ENCODE results near the gene DDX23. TPM values are rescaled to one million over a fixed set of nuclear protein-coding genes. Genes with fewer than 3 reads are reported as not detected.

Gene DDX23
- total and polyA plus RNA-seq, 2 of the 4 experiments (the other 2 are of a cell fraction), result 61.8 to 81.9 TPM

DNA sequence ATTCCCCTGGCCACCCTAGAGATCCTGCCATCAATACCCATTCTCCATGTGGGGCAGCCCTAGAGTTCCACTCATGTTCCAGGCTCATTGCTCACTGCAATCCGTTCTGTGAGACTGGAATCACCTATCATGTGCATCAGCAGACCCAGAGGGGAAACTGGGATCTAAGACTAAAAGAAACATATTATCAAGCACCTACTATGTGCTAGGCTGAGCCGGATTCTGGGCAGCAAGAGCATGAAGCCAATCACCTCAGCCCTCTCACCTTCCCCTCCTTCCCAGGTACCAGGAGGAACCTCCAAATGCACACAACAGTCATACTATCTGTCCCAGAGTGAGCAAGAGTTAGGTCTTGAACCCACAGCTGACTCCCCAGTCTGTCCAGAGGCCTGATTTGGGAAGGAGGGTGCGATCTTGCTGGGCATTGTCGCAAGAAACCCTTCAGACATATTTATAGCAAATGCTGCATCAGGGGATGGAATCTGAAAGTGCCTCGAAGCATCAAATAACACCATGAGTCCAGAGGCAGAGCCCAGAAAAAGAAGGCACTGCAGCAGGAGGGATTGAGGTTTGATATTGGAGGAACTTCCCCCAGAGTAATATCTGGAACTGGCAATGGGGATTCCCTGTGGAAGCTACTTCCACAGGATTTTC is 40.4 kb downstream of the DDX23 start:
- no peaks in the 10 kb centered on the region for H3K9me3 ChIP-seq (ENCODE audit: control insufficient read depth, insufficient read depth, low read length)
- peak overlapping the region; percentile 97 for H3K18ac ChIP-seq (ENCODE audit: low read depth, low read length)
- dilution Hi-C loops (cut with HindIII; ENCODE audit: low sequenced_read_pairs, unreplicated experiment) (no loop called here), in situ Hi-C loops (cut with MboI; ENCODE audit: low sequenced_read_pairs) (no loop called here), intact Hi-C loops (cut with micrococcal nuclease) (loop anchor here (1.0 to 5.0 kb wide), 4 partner anchors 15 to 614 kb away; partner anchors contain the start of gene ADCY6)
- peak overlapping the region; percentile 95 for H4K91ac ChIP-seq (ENCODE audit: insufficient read depth, low read depth, low read length)
- H2BK5ac ChIP-seq (ENCODE audit: low read depth, low read length, poor library complexity, severe bottlenecking), result peak overlapping the region; percentile 99
- H3K27ac ChIP-seq (ENCODE audit: insufficient read depth, low read length), result peak overlapping the region; percentile 95
- TF ChIP-seq MAFK (IDR thresholded peaks at IDR 0.05; ENCODE audit: low read depth, low read length), result no peak
- peak; percentile 7 for TF ChIP-seq RCOR1 (IDR thresholded peaks at IDR 0.05; ENCODE audit: insufficient replicate concordance, low read length)
- H3K4me1 ChIP-seq (ENCODE audit: control insufficient read depth, insufficient read depth, low read length), result peaks cover 30% of the 10 kb centered on the region
- no peaks in the 10 kb centered on the region for H4K20me1 ChIP-seq (ENCODE audit: insufficient read depth, low read length)
- peak overlapping the region; percentile 95 for H2BK15ac ChIP-seq (ENCODE audit: low read depth, low read length)
- H2AK9ac ChIP-seq (replicated peaks; ENCODE audit: low read depth, low read length, poor library complexity), result peak overlapping the region; percentile 93
- H2BK120ac ChIP-seq (ENCODE audit: low read depth, low read length), result peak overlapping the region; percentile 98
- BruUV-seq (replicated peaks), result no TSS peak
- peak overlapping the region; percentile 66 for H3K9ac ChIP-seq (ENCODE audit: low read depth, low read length)
- WGBS, 2 experiments (ENCODE audit: extremely low coverage in 2 of 2, insufficient read length in 1 of 2), result 0% methylated on average over 1 of the region's 5 CpGs; no CpG with 5 or more reads in 1 of the 2 experiments
- H3K27me3 ChIP-seq (ENCODE audit: control insufficient read depth, insufficient read depth, low read length), result no peaks in the 10 kb centered on the region
- H3K4me2 ChIP-seq (ENCODE audit: low read depth, low read length), result peak overlapping the region; percentile 42
- peak overlapping the region; percentile 99 for H3K4ac ChIP-seq (ENCODE audit: low read depth, low read length)
- peak overlapping the region; percentile 81 for H4K5ac ChIP-seq (ENCODE audit: low read depth, low read length)
- H3K4me3 ChIP-seq (ENCODE audit: insufficient read depth, low read depth, low read length), result no peak overlapping the region
- peak overlapping the region; percentile 86 for H2AFZ ChIP-seq (replicated peaks; ENCODE audit: low read length, poor library complexity)
- peak overlapping the region; percentile 83 for H3K56ac ChIP-seq (ENCODE audit: extremely low read depth, insufficient read depth, low read length)
- H3K23ac ChIP-seq (ENCODE audit: low read depth, low read length), result peak overlapping the region; percentile 97
- peak overlapping the region; percentile 99 for H2BK20ac ChIP-seq (ENCODE audit: low read depth, low read length)
- H4K8ac ChIP-seq (ENCODE audit: low read depth in 2 of 2, low read length in 2 of 2), result peak overlapping the region; percentile 74 to 95
- H2AK5ac ChIP-seq (ENCODE audit: low read depth, low read length), result peak overlapping the region; percentile 98
- H3K9me1 ChIP-seq (ENCODE audit: insufficient read depth, low read length), result peaks cover 37% of the 10 kb centered on the region
- no peak for ATAC-seq (ENCODE audit: low read depth)
- peak overlapping the region; percentile 98 for H3K14ac ChIP-seq (replicated peaks; ENCODE audit: low read depth, low read length)
- H3K36me3 ChIP-seq (ENCODE audit: control insufficient read depth, insufficient read depth, low read length), result no peaks in the 10 kb centered on the region
- ChIA-PET POLR2A (ENCODE audit: unreplicated experiment) (interaction anchor here (0.6 to 1.2 kb wide), 5 partner anchors 8 to 1547 kb away, joined by 3 to 4 read pairs (median 3); no protein-coding TSS in a partner anchor), CTCF (interaction anchor here (1.0 to 1.1 kb wide), 2 partner anchors 11 to 17 kb away, joined by 3 to 5 read pairs; no protein-coding TSS in a partner anchor)
- H3K79me1 ChIP-seq (ENCODE audit: low read depth in 1 of 2, low read length in 2 of 2), result peaks cover 15 to 57% of the 10 kb centered on the region in 2 experiments
- DNase-seq, result peak; percentile 39
